NOMO-1 (cell line): ENCODE data around the gene GOLGA8N.
"Not testable (repeated sequence)": the region's sequence is repeated elsewhere in the genome, so short reads cannot be mapped to it uniquely, and the experiment has no call there.

Source experiments
- DNase-seq, 2 experiments: peaks; one replicate each; lab custom pipeline; 2025; ENCODE audit not compliant: unreplicated experiment in 2 of 2; lab: John Stamatoyannopoulos, UW

The GOLGA8N gene

GRCh38 chr15:32593151-32593550 lies at the start of gene GOLGA8N:
GOLGA8N (plus strand) TSS chr15:32593456.
- DNase-seq = not testable (repeated sequence)

GRCh38 chr15:32543456-32543855 lies 49.8 kb upstream of the GOLGA8N start:
- not testable (repeated sequence) for DNase-seq

- not testable (repeated sequence) for DNase-seq
These were observed 48.1 kb upstream of the GOLGA8N start for GRCh38 chr15:32545129-32545528.

GRCh38 chr15:32554587-32554986 lies 38.7 kb upstream of the GOLGA8N start:
- DNase-seq = not testable (repeated sequence)

GRCh38 chr15:32562198-32562597 lies 31.1 kb upstream of the GOLGA8N start:
- DNase-seq = not testable (repeated sequence)

GRCh38 chr15:32568988-32569387 lies 24.3 kb upstream of the GOLGA8N start:
- DNase-seq = not testable (repeated sequence)

GRCh38 chr15:32578482-32578881 lies 14.8 kb upstream of the GOLGA8N start:
- DNase-seq = not testable (repeated sequence)

- DNase-seq = not testable (repeated sequence)
These were observed 7.4 kb upstream of the GOLGA8N start for GRCh38 chr15:32585844-32586243.

GRCh38 chr15:32609518-32609917 lies 16.3 kb downstream of the GOLGA8N start:
- not testable (repeated sequence) for DNase-seq

- not testable (repeated sequence) for DNase-seq
These were observed 17.5 kb downstream of the GOLGA8N start for GRCh38 chr15:32610719-32611118.

- DNase-seq = not testable (repeated sequence)
These were observed 21.4 kb downstream of the GOLGA8N start for GRCh38 chr15:32614712-32615050.

GRCh38 chr15:32615051-32615870 lies 22.0 kb downstream of the GOLGA8N start, which contains the start of gene ARHGAP11A:
ARHGAP11A (plus strand) TSS chr15:32615504; CDS start chr15:32616212, 708 bp downstream.
- not testable (repeated sequence) for DNase-seq

- not testable (repeated sequence) for DNase-seq
These were observed 22.7 kb downstream of the GOLGA8N start for GRCh38 chr15:32615871-32616426.

GRCh38 chr15:32636410-32636809 lies 43.2 kb downstream of the GOLGA8N start:
- DNase-seq = no peak

GRCh38 chr15:32636908-32637567 lies 43.8 kb downstream of the GOLGA8N start:
- DNase-seq = no peak

- DNase-seq = no peak
These were observed 44.4 kb downstream of the GOLGA8N start for GRCh38 chr15:32637704-32638103.

- no peak for DNase-seq
These were observed 48.3 kb downstream of the GOLGA8N start, which contains the start of gene SCG5 for GRCh38 chr15:32641517-32642059. SCG5 (plus strand) TSS chr15:32641710; CDS start chr15:32643593, 1,883 bp downstream.

GRCh38 chr15:32642667-32643435 lies 49.6 kb downstream of the GOLGA8N start:
- DNase-seq = no peak

GRCh38 chr15:32643907-32644445 lies 50.7 kb downstream of the GOLGA8N start:
- no peak for DNase-seq

GRCh38 chr15:32646291-32646690 lies 53.0 kb downstream of the GOLGA8N start:
- DNase-seq = no peak
